ENCODE data around the gene THOC6.

Gene THOC6

DNA sequence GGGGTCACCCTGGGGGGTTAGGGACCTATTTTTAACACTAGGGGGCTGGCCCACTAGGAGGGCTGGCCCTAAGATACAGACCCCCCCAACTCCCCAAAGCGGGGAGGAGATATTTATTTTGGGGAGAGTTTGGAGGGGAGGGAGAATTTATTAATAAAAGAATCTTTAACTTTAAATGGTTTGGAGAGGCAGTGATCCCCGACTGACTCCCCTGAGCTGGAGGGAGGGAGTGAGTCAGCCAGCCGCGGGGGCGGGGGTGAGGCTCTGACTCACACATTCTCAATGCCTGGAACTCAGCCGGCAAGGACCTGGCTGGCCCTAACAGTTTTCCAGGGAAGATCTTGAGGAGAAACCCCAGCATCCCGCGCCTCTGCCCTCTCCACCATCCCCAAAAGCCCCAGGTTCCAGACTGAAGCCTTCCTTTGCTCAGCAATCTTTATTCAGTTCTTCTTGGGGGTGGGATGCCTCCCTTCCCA lies 1.6 kb upstream of the THOC6 start (continued):
- TF ChIP-seq, protein P1, sequence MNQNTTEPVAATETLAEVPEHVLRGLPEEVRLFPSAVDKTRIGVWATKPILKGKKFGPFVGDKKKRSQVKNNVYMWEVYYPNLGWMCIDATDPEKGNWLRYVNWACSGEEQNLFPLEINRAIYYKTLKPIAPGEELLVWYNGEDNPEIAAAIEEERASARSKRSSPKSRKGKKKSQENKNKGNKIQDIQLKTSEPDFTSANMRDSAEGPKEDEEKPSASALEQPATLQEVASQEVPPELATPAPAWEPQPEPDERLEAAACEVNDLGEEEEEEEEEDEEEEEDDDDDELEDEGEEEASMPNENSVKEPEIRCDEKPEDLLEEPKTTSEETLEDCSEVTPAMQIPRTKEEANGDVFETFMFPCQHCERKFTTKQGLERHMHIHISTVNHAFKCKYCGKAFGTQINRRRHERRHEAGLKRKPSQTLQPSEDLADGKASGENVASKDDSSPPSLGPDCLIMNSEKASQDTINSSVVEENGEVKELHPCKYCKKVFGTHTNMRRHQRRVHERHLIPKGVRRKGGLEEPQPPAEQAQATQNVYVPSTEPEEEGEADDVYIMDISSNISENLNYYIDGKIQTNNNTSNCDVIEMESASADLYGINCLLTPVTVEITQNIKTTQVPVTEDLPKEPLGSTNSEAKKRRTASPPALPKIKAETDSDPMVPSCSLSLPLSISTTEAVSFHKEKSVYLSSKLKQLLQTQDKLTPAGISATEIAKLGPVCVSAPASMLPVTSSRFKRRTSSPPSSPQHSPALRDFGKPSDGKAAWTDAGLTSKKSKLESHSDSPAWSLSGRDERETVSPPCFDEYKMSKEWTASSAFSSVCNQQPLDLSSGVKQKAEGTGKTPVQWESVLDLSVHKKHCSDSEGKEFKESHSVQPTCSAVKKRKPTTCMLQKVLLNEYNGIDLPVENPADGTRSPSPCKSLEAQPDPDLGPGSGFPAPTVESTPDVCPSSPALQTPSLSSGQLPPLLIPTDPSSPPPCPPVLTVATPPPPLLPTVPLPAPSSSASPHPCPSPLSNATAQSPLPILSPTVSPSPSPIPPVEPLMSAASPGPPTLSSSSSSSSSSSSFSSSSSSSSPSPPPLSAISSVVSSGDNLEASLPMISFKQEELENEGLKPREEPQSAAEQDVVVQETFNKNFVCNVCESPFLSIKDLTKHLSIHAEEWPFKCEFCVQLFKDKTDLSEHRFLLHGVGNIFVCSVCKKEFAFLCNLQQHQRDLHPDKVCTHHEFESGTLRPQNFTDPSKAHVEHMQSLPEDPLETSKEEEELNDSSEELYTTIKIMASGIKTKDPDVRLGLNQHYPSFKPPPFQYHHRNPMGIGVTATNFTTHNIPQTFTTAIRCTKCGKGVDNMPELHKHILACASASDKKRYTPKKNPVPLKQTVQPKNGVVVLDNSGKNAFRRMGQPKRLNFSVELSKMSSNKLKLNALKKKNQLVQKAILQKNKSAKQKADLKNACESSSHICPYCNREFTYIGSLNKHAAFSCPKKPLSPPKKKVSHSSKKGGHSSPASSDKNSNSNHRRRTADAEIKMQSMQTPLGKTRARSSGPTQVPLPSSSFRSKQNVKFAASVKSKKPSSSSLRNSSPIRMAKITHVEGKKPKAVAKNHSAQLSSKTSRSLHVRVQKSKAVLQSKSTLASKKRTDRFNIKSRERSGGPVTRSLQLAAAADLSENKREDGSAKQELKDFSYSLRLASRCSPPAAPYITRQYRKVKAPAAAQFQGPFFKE (tag by site-specific recombination; IDR thresholded peaks at IDR 0.05; ENCODE audit: borderline replicate concordance), result no peak
- TF ChIP-seq TCF7L2 (IDR thresholded peaks at IDR 0.05; ENCODE audit: borderline replicate concordance, low read depth, low read length), result no peak
- TF ChIP-seq ZNF473 (tag by site-specific recombination; IDR thresholded peaks at IDR 0.05), result no peak
- TF ChIP-seq WT1 (tag by site-specific recombination; IDR thresholded peaks at IDR 0.05), result peak; percentile 63
- TF ChIP-seq ZNF433 (tag by site-specific recombination; IDR thresholded peaks at IDR 0.05; ENCODE audit: low read depth), result no peak
- no peak for TF ChIP-seq ZNF623 (tag by site-specific recombination; IDR thresholded peaks at IDR 0.05)
- peak; percentile 47 for TF ChIP-seq KLF16 (tag by site-specific recombination; IDR thresholded peaks at IDR 0.05)
- TF ChIP-seq, protein P2, sequence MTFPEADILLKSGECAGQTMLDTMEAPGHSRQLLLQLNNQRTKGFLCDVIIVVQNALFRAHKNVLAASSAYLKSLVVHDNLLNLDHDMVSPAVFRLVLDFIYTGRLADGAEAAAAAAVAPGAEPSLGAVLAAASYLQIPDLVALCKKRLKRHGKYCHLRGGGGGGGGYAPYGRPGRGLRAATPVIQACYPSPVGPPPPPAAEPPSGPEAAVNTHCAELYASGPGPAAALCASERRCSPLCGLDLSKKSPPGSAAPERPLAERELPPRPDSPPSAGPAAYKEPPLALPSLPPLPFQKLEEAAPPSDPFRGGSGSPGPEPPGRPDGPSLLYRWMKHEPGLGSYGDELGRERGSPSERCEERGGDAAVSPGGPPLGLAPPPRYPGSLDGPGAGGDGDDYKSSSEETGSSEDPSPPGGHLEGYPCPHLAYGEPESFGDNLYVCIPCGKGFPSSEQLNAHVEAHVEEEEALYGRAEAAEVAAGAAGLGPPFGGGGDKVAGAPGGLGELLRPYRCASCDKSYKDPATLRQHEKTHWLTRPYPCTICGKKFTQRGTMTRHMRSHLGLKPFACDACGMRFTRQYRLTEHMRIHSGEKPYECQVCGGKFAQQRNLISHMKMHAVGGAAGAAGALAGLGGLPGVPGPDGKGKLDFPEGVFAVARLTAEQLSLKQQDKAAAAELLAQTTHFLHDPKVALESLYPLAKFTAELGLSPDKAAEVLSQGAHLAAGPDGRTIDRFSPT (tag by site-specific recombination; IDR thresholded peaks at IDR 0.05), result peak; percentile 88
- no peak for TF ChIP-seq HOXC10 (CRISPR knock-in tag; IDR thresholded peaks at IDR 0.05)
- no peak for TF ChIP-seq ZNF26 (tag by site-specific recombination; IDR thresholded peaks at IDR 0.05)
- TF ChIP-seq SALL2 (tag by site-specific recombination; IDR thresholded peaks at IDR 0.05; ENCODE audit: borderline replicate concordance), result no peak
- TF ChIP-seq, protein P3, sequence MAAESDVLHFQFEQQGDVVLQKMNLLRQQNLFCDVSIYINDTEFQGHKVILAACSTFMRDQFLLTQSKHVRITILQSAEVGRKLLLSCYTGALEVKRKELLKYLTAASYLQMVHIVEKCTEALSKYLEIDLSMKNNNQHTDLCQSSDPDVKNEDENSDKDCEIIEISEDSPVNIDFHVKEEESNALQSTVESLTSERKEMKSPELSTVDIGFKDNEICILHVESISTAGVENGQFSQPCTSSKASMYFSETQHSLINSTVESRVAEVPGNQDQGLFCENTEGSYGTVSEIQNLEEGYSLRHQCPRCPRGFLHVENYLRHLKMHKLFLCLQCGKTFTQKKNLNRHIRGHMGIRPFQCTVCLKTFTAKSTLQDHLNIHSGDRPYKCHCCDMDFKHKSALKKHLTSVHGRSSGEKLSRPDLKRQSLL (tag by site-specific recombination; IDR thresholded peaks at IDR 0.05), result peak; percentile 6; the same call in 1 of the 2 replicates
- TF ChIP-seq, protein P4, sequence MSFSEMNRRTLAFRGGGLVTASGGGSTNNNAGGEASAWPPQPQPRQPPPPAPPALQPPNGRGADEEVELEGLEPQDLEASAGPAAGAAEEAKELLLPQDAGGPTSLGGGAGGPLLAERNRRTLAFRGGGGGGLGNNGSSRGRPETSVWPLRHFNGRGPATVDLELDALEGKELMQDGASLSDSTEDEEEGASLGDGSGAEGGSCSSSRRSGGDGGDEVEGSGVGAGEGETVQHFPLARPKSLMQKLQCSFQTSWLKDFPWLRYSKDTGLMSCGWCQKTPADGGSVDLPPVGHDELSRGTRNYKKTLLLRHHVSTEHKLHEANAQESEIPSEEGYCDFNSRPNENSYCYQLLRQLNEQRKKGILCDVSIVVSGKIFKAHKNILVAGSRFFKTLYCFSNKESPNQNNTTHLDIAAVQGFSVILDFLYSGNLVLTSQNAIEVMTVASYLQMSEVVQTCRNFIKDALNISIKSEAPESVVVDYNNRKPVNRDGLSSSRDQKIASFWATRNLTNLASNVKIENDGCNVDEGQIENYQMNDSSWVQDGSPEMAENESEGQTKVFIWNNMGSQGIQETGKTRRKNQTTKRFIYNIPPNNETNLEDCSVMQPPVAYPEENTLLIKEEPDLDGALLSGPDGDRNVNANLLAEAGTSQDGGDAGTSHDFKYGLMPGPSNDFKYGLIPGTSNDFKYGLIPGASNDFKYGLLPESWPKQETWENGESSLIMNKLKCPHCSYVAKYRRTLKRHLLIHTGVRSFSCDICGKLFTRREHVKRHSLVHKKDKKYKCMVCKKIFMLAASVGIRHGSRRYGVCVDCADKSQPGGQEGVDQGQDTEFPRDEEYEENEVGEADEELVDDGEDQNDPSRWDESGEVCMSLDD (tag by site-specific recombination; IDR thresholded peaks at IDR 0.05), result no peak
- no peak for TF ChIP-seq ZNF596 (tag by site-specific recombination; IDR thresholded peaks at IDR 0.05)
- TF ChIP-seq ZBTB8A (tag by site-specific recombination; IDR thresholded peaks at IDR 0.05), result no peak
- no peak for TF ChIP-seq ZNF311 (tag by site-specific recombination; IDR thresholded peaks at IDR 0.05; ENCODE audit: borderline replicate concordance)
- TF ChIP-seq HOXA7 (CRISPR knock-in tag; IDR thresholded peaks at IDR 0.05; ENCODE audit: borderline replicate concordance), result no peak
- 0 out of 2 replicates have a peak, but pooled peaks have one; percentile 22 for TF ChIP-seq ZBTB21 (tag by site-specific recombination; IDR thresholded peaks at IDR 0.05)
- TF ChIP-seq ZNF23 (tag by site-specific recombination; IDR thresholded peaks at IDR 0.05; ENCODE audit: borderline replicate concordance), result no peak
- no peak for TF ChIP-seq ZNF843 (tag by site-specific recombination; IDR thresholded peaks at IDR 0.05)
- peak; percentile 68; the same call in 1 of the 2 replicates for TF ChIP-seq GLIS2 (tag by site-specific recombination; IDR thresholded peaks at IDR 0.05)
- TF ChIP-seq ZNF404 (tag by site-specific recombination; IDR thresholded peaks at IDR 0.05), result no peak
- no peak for TF ChIP-seq ZNF423 (tag by site-specific recombination; IDR thresholded peaks at IDR 0.05)
- TF ChIP-seq AEBP2 (tag by site-specific recombination; IDR thresholded peaks at IDR 0.05; ENCODE audit: borderline replicate concordance), result no peak
- TF ChIP-seq ZBTB7A (tag by site-specific recombination; IDR thresholded peaks at IDR 0.05; ENCODE audit: low read depth), result no peak

Data from HEK293 (cell line).